HEK293T (cell line): Measurements from ENCODE around the gene SRCIN1.

Source experiments
- ARNT ChIP-seq: fragments of 450-650 bp; IDR thresholded peaks from 2 replicates; pipeline ENCODE4 v1.6.1; 2017; ENCODE audit warnings: mild to moderate bottlenecking
- BHLHE40 ChIP-seq: fragments of 450-650 bp; IDR thresholded peaks from 2 replicates; pipeline ENCODE4 v1.6.1; 2016; ENCODE audit warnings: mild to moderate bottlenecking, moderate library complexity, borderline replicate concordance
- ELF4 ChIP-seq: fragments of 450-650 bp; IDR thresholded peaks from 2 replicates; pipeline ENCODE4 v1.6.1; 2017; ENCODE audit warnings: antibody characterized with exemption
- FOXA1 ChIP-seq: fragments of 450-650 bp; IDR thresholded peaks from 2 replicates; pipeline ENCODE4 v1.6.1; 2016; ENCODE audit warnings: mild to moderate bottlenecking
- L3MBTL2 ChIP-seq: fragments of 450-650 bp; conservative IDR thresholded peaks from 2 replicates; pipeline ENCODE4 v1.6.1; 2016; ENCODE audit warnings: mild to moderate bottlenecking
- LEF1 ChIP-seq: fragments of 450-650 bp; IDR thresholded peaks from 2 replicates; pipeline ENCODE4 v1.6.1; 2017; ENCODE audit warnings: mild to moderate bottlenecking, borderline replicate concordance
- SP1 ChIP-seq: fragments of 450-650 bp; IDR thresholded peaks from 2 replicates; pipeline ENCODE4 v1.6.1; 2017
- SUZ12 ChIP-seq: fragments of 450-650 bp; IDR thresholded peaks from 2 replicates; pipeline ENCODE4 v1.6.1; 2016; ENCODE audit warnings: mild to moderate bottlenecking
- TARDBP ChIP-seq: fragments of 450-650 bp; IDR thresholded peaks from 2 replicates; pipeline ENCODE4 v1.6.1; 2016
- TF ChIP-seq, protein P1 (sequence below): fragments of 450-650 bp; IDR thresholded peaks from 2 replicates; pipeline ENCODE4 v1.6.1; 2016

DNA sequence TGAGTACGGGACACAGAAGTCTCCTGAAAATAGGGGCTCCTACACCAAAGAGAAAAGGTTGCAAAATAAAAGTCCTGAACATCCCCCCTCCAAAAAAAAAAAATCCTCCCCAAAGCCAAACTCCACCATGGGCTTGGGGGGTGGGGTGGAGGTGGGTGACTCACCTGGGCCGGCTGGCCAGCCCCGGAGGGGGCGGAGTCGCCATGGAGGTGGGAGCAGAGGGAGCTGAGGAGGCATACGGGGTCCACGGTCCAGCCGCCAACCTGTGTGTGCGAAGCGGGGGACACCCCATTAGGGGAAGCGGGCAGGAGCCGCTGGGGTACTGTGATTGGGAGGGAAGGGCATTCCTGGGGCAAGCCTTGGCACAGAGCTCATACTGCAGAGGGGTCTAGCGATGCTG lies 31.0 kb downstream of the SRCIN1 start:
- no peak for TF ChIP-seq BHLHE40
- TF ChIP-seq SUZ12 = no peak
- no peak for TF ChIP-seq ARNT
- TF ChIP-seq LEF1 = no peak
- no peak for TF ChIP-seq TARDBP
- TF ChIP-seq FOXA1 = no peak
- TF ChIP-seq SP1 = no peak
- TF ChIP-seq, protein P1, sequence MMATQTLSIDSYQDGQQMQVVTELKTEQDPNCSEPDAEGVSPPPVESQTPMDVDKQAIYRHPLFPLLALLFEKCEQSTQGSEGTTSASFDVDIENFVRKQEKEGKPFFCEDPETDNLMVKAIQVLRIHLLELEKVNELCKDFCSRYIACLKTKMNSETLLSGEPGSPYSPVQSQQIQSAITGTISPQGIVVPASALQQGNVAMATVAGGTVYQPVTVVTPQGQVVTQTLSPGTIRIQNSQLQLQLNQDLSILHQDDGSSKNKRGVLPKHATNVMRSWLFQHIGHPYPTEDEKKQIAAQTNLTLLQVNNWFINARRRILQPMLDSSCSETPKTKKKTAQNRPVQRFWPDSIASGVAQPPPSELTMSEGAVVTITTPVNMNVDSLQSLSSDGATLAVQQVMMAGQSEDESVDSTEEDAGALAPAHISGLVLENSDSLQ = no peak
- TF ChIP-seq ELF4 = no peak
- no peak for TF ChIP-seq L3MBTL2
